Measurements from ENCODE around the gene IQSEC1.

- TF ChIP-seq EZH2 (IDR thresholded peaks at IDR 0.05; ENCODE audit: borderline replicate concordance, low read depth, low read length, poor library complexity, severe bottlenecking) (no peak), CTCF (conservative IDR thresholded peaks at IDR 0.05; ENCODE audit: low read depth, low read length) (no peak)
Observed at GRCh38 chr3:13060341-13060910, 12.8 kb downstream of the IQSEC1 start.

Measured in A673 (cell line).